GM19035 (cell line): Measurements from ENCODE around the gene CPSF2.
"Not testable (repeated sequence)": the region's sequence is repeated elsewhere in the genome, so short reads cannot be mapped to it uniquely, and the experiment has no call there.

Experiments
- ATAC-seq: cut with Tn5 transposase; IDR thresholded peaks from one replicate; pipeline ENCODE4 v1.9.1; 2021; ENCODE audit not compliant: unreplicated experiment

The CPSF2 gene

DNA sequence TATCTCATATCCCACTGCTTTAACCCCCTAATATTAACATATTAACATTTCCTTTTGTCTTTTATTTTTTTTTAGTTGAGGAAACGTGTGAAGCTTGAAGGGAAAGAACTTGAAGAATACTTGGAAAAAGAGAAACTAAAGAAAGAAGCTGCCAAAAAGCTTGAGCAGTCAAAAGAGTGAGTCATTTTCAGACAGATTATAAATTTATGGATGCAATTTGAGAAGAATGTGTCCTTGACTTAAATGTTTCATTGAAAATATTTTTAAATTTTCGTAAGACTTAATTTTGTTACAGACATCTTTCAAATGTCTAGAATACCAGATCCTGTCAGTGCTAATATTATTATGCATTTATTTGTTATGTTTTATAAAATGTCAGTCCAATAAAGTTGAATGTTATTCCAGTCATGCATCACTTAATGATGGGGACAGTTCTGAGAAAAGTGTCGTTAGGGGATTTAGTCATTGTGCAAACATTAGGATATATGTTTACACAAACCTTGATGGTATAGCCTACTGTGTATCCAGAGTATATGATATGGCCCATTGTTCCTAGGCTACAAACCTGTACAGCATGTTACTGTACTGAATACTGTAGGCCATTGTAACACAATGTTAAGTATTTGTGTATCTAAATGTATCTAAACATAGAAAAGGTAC, 32.6 kb downstream of the CPSF2 start:
- ATAC-seq = no peak

DNA sequence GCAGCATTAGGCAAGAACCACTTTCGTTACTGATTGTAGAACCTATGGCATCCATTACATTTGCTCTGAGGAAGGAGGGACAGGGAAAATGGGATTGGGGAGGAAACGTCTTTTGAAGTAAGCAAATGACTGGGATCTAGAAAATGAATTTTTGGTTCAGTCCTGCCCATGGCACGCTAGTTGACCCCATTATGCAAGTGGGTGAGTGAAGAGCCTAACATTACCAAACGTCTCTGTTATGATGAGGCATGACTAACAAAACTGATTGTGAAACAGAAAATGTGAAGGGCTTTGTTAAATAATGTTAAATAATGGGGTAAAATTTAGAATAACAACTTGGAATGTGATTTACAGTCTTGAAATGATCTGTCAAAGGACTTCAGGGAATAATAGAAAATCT, 38.9 kb downstream of the CPSF2 start:
- ATAC-seq = no peak

DNA sequence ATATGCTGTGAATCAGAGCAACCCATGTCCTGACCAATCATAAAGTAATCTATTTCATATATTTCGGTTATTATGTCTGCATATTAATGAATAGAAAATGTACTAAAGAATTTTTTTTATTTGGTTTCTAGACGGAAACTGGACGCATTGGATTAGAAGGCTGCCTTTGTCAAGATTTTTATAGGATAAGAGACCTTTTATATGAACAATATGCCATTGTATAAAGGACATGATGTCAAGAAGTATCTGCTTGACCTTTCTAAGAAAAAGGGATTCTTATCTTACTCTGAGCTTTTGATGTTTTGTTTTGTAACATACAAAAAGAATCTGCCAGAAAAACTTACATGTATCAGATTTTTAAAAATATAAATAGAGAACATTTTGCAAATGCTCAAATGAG, 39.8 kb downstream of the CPSF2 start:
- no peak for ATAC-seq

DNA sequence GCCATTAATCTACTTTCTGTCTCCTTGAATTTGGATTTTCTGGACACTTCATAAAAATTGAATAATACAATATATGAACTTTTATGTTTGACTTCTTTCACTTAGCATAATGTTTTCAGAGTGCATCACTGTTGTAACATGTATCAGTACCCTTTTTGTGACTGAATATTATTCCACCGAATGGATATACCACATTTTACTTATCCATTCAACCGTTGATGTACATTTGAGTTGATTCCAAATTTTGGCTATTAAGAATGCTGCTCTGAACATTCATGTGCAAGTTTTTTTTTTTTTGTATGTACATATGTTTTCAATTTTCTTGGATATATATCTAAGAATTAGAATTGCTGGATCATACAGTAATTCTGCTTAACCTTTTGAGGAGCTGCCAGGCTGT, 43.2 kb downstream of the CPSF2 start:
- no peak for ATAC-seq

DNA sequence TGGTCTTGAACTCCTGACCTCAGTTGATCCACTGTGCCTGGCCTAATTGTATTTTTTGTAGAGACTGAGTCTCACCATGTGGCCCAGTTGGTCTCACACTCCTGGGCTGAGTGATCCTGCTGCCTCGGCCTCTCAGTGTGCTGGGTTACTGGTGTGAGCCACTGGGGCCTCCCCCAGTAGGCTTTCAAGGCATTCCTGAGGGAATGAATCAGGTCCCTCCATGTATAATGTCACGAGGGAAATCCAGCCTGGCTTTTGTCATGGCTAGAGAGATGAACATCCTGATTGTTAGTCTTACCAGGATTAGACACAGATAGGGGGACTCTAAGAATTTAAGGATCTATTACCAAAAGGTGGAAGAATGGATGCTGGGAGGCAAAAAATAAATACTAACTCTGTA, 51.9 kb downstream of the CPSF2 start:
- no peak for ATAC-seq

DNA sequence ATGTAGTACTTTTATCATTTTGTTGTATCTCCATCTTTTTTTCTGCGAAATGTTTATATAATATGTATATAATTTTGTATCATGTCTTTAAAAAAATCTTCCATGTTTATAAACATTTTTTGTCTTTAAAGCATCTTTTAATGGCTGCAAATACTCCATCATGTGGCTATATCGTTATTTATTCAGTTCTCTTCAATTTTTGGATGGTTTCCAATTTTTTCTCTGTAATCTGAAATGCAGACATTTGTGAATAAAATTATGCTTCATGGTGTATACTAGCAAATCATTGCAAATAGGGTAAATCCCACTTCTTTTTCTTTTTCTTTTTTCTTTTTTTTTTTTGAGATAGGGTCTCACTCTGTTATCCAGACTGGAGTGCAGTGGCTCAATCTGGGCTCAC, 54.0 kb downstream of the CPSF2 start:
- no peak for ATAC-seq

DNA sequence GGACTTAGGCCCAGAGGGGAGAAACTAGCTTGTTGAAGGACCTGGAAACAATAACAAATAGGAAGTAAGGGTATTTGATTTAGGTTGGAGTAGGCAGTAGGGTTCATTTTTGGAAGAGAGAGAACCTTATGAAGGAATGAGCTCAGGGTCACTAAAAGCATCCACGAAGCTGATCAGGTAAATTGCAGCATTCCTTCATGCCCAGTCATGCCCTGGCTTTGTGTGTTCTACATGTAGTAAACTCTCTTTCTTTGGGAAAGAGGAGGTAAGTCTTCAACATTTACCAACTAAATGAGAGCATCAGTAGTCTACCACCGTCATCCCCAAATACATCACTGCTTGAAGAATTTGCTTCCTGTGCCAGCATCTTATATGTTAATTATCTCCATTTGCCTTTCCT, 54.7 kb downstream of the CPSF2 start:
- ATAC-seq = no peak

DNA sequence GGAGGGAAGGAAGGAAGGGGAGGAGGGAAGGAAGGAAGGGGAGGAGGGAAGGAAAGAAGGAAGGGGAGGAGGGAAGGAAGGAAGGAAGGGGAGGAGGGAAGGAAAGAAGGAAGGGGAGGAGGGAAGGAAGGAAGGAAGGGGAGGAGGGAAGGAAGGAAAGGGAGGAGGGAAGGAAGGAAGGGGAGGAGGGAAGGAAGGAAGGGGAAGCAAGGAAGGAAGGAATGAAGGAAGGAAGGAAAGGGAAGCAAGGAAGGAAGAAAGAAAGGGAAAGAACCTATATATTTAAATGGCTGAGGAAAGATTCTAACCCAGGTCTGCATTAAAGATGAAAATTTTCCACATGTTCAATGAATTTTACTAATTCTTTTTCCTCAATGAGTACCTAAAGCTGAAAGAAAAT, 57.4 kb downstream of the CPSF2 start:
- ATAC-seq = not testable (repeated sequence)

DNA sequence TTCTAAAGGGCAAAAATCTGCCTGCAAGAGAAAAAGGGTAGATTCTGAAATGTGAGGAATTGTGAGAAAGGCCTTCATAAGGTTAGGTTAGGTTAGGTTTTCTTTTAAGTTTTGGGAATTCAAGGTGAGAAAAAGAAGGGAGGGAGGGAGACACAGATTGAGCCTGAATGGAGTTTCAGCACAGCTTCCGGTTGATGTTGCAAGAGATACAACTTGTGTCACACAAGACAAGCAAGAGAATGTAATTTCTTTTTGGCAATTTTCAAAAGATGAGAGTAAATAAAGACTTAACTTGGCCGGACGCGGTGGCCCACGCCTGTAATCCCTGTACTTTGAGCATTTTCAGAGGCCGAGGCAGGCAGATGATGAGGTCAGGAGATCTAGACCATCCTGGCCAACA, 63.8 kb downstream of the CPSF2 start:
- ATAC-seq = no peak

DNA sequence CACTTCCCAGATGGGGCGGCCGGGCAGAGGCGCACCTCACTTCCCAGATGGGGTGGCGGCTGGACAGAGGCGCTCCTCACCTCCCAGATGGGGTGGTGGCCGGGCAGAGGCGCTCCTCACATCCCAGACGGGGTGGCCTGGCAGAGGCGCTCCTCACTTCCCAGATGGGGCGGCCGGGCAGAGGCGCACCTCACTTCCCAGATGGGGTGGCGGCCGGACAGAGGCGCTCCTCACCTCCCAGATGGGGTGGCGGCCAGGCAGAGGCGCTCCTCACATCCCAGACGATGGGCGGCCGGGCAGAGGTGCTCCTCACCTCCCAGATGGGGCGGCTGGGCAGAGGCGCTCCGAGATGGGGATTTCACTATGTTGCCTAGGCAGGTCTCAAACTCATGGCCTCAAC, 65.8 kb downstream of the CPSF2 start:
- not testable (repeated sequence) for ATAC-seq

DNA sequence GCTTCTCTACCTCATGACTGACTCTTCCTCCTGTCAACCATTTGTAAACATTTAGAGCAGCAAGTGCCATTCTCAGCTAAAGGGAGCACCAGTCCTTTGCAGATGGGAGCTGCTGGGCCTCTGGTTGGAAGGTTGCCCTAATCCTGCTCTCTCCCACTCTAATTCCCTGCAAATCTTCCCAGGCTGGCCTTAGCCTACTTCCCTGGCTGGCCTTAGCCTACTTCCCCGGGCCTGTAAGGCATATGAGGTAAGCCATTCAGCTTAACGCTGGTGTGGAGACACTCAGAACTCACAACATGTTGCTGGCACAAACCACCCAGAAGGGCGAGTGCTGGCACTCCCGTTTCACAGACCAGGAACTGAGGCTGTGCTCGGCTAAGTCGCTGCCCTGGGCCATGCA, 69.0 kb downstream of the CPSF2 start:
- no peak for ATAC-seq

DNA sequence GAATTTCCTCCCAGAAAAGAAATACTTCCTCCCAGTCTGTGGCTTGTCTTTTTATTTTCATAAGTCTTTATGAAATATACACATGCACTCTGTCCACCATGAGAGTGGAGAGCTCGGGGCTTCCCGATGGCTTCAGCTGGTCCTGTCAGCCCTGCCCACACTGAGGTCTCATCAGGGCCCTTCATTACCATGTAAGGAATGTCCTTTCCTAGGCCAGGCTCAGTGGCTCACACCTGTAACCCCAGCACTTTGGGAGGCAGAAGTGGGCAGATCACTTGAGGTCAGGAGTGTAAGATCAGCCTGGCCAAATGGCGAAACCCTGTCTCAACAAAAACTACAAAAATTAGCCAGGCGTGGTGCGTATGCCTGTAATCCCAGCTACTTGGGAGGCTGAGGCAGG, 77.0 kb downstream of the CPSF2 start:
- ATAC-seq = no peak

DNA sequence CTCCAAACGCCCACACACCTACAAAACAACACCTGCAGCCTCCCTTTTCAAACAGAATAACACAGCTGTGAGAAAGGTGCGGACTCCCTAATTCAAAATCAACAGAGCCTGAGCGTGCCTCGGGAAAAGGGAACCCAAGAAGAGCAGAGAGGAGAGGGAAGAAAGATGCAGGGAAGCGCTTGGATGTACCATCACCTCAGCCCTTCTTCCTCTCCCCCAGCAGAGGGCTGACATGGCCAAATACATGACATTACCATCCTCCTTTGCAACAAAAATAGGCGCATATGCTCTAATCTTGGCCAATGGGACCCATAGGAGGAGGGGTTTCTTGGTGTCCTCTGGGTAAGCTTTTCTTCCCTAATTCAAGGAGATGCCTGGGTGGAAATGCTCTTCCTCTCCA, 78.0 kb downstream of the CPSF2 start:
- ATAC-seq = no peak

DNA sequence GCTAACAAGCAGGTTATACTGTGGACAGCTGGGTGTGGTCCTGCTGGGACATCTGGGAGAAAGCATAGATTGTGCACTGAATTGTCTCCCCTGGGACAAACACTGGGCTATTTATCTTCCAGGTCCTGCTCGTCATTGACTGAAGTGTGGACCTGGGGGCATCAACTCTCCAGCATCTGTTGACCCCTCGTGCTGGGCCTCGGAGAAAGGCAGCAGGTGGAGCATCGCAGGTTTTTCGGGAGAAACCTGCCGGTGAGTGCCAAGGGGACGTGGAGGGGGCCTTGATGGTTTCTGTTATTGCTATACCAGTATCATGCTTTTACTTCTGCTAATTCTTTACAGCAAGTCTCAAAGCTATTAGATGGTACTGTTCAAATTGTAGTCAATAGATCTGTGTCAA, 81.3 kb downstream of the CPSF2 start:
- ATAC-seq = no peak

DNA sequence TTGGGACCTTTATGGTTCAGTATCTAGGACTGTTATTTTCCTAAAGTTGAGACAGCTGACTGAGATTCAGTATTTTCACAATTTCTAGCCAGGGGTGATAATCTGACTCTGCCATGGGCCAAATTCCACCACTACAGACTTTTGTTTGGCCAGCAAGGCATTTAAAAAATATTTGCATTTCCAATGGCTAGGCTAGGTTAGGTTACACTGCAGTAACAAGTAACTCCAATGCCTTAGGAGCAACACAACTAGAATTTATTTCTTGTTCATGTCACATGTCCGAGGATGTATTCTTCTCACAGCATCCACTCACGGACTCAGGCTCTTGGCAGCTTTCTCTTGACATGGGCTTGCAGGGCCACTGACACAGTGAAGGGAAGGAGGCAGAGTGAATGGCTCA, 83.0 kb downstream of the CPSF2 start:
- no peak for ATAC-seq

DNA sequence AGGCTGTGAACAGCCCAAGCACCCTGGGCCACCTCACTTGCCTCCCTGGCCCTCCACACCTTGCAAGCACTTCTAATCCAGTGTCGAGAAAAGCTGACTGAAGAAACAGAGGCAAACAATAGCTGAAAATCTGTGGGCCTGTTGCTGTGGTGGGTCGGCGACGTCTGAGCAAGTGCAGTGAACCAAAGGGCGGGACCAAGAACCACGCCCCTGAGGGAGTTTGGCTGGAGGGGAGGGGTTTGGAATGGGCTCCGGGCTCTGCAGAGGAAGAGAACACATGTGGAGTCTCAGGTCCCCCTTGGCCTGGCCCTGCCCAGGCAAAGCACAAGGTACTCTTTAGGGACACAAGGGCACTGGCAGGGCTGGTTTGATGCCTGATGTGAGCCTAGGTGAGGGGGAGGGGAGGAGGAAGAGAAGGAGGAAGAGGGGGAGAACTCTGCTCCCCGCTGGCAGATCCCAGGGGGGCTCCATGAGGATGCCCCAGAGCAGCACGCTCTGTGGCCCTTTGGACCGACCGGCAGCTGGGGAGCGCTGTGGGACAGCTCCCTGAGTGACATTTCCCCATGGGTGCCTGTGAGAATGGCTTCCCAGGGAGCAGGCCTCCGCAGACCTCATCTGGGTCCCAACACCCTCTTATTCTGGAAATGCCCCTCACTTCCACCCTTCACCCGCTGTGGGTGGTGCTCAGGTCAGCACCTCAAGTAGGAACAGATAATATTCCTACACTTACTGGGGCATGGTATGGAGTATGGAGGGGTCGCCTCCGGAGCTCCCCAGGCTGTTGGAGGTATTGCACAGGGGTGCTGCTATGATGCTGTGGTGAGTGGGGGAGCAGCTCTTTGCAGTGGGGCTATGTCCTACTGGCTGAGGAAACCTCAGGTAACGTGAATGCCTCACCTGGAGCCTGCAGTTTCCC, 85.5 kb downstream of the CPSF2 start:
- no peak for ATAC-seq

DNA sequence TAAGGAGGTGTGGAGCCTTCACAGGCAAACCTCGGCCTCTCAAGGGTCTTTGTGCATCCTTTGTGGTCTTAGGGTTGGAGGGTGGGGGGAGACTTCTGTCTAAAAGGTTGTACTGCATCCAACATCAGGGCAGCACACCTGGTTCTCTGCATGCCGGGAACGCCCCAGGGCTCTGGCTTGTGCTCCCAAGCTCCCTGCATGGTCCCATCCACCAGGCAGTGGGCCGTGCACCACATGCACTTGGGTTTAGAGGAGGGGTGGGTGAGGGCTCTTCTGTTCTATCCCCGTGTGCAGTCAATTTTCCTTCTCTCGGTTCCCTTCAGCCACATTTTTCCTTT, 86.1 kb downstream of the CPSF2 start:
- no peak for ATAC-seq

DNA sequence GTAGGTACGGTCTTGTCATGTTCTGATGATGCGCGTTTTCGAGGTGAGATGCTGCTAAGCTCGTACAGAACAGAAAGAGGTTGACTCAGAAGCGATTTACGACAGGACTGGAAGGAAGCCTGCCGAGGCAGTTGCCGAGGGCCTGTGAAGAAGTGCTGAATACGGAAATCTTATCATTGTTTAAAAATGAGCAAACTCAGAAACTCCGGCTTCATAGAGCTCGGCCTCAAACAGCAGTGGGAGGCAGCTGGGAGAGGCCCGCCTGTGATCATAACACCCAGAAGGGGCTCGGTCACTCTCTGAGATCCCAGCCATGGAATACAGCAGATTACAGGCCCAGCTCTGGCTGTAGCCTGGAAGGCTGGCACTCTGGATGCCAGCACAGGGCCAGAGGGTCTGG, 87.4 kb downstream of the CPSF2 start:
- ATAC-seq = no peak

DNA sequence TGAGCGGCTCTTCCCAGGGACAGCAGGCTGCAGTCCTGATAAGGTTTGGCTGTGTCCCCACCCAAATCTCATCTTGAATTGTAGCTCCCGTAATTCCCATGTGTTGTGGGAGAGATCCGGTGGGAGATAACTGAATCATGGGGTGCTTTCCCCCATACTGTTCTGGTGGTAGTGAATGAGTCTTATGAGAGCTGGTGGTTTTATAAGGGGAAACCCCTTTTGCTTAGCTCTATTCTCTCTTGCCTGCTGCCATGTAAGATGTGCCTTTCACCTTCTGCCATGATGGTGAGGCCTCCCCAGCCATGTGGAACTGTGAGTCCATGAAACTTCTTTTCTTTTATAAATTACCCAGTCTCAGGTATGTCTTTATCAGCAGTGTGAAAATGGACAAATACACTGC, 91.4 kb downstream of the CPSF2 start:
- ATAC-seq = not testable (repeated sequence)

DNA sequence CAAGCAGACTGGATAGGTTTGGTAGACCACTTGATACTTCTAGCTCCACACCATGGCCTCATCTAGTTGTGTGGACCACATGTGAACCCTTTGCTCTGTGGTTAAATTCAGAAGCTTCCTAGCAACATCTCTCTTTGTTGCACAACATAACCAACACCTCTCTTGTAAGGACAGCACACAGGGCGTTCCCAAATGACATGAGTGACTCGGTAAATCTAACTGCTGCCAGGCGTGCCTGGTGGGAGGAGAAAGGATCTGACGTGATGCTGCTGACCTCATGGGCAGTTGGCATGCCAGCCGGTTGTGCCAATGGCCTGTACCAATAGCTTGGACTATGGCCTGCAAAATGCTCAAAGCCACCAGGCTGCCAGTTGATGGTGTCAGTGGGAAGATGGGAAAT, 93.8 kb downstream of the CPSF2 start:
- ATAC-seq = no peak

DNA sequence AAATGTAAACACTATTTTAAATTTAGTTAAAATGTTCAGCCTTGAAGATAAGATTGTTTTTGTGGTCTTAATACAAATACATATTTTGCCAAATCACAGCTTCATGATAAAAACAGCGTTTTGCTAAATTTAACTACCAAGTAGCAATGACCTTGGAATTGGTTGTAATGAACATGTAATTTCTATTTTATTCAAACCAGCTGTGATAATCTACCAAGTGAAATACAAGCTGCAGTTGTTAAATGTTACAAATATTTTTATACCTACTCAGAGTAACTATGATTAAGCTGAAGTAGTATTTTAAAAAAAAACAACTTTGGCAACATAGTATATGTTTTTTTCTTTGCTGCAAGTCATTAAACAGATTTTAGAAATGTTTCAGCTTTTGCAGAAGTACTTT, 96.2 kb downstream of the CPSF2 start:
- no peak for ATAC-seq
